ENCODE results near the gene CAP1. TPM values are rescaled to one million over a fixed set of nuclear protein-coding genes. Genes with fewer than 3 reads are reported as not detected.

Gene CAP1
- total and polyA plus RNA-seq, 12 donors, result 59.9 to 304 (median 204) TPM

- Histone ChIP-seq H3K4me1 (replicated peaks in 1 of 2) (no peaks in the 10 kb centered on the region), H3K9me3 (replicated peaks in 1 of 3) (no peaks in the 10 kb centered on the region), H3K4me3 (no peak overlapping the region), H3K27ac (no peak overlapping the region), H3K36me3 (replicated peaks in 1 of 2) (no peaks in the 10 kb centered on the region), H3K27me3 (peaks cover 7% of the 10 kb centered on the region)
- intact Hi-C loops (cut with DNase I), result no loop called here
- WGBS, 4 donors, result 50 to 66% (median 62%) methylated on average over 2 of the region's 2 CpGs
- no peak for DNase-seq
- TF ChIP-seq CTCF (IDR thresholded peaks at IDR 0.05) (no peak), POLR2A (IDR thresholded peaks at IDR 0.05) (no peak)
Observed at GRCh38 chr1:40024671-40025070, 15.9 kb upstream of the CAP1 start.

- Histone ChIP-seq H3K36me3 (replicated peaks in 1 of 2) (no peaks in the 10 kb centered on the region), H3K27ac (no peak overlapping the region), H3K9me3 (replicated peaks in 1 of 3) (no peaks in the 10 kb centered on the region), H3K27me3 (peaks cover 7% of the 10 kb centered on the region), H3K4me1 (replicated peaks in 1 of 2) (no peaks in the 10 kb centered on the region), H3K4me3 (no peak overlapping the region)
- intact Hi-C loops (cut with DNase I), result no loop called here
- TF ChIP-seq POLR2A (IDR thresholded peaks at IDR 0.05) (no peak), CTCF (IDR thresholded peaks at IDR 0.05) (no peak)
- no peak for DNase-seq
Observed at GRCh38 chr1:40027647-40028046, 12.9 kb upstream of the CAP1 start.

GRCh38 chr1:40029608-40030007, 10.9 kb upstream of the CAP1 start:
- DNase-seq, result no peak
- WGBS, 4 donors, result 51 to 73% (median 64%) methylated on average over 3 of the region's 3 CpGs
- Histone ChIP-seq H3K36me3 (replicated peaks in 1 of 2) (no peaks in the 10 kb centered on the region), H3K4me1 (replicated peaks in 1 of 2) (no peaks in the 10 kb centered on the region), H3K9me3 (replicated peaks in 1 of 3) (no peaks in the 10 kb centered on the region), H3K4me3 (no peak overlapping the region), H3K27ac (no peak overlapping the region), H3K27me3 (no peaks in the 10 kb centered on the region)
- TF ChIP-seq POLR2A (IDR thresholded peaks at IDR 0.05) (no peak), CTCF (IDR thresholded peaks at IDR 0.05) (no peak)
- intact Hi-C loops (cut with DNase I), result no loop called here

GRCh38 chr1:40030528-40031135, 9.9 kb upstream of the CAP1 start:
- Histone ChIP-seq H3K27me3 (no peaks in the 10 kb centered on the region), H3K4me3 (no peak overlapping the region), H3K4me1 (replicated peaks in 1 of 2) (no peaks in the 10 kb centered on the region), H3K9me3 (replicated peaks in 1 of 3) (no peaks in the 10 kb centered on the region), H3K27ac (no peak overlapping the region), H3K36me3 (replicated peaks in 1 of 2) (no peaks in the 10 kb centered on the region)
- TF ChIP-seq POLR2A (IDR thresholded peaks at IDR 0.05), result no peak
- no peak for DNase-seq
- intact Hi-C loops (cut with DNase I), result no loop called here
- 57 to 64% (median 60%) methylated on average over 3 of the region's 3 CpGs for WGBS, 4 donors

- Histone ChIP-seq H3K36me3 (replicated peaks in 1 of 2) (no peaks in the 10 kb centered on the region), H3K4me3 (no peak overlapping the region), H3K4me1 (replicated peaks in 1 of 2) (peaks cover 11 to 16% of the 10 kb centered on the region in 2 donors), H3K9me3 (replicated peaks in 1 of 3) (no peaks in the 10 kb centered on the region), H3K27ac (no peak overlapping the region), H3K27me3 (no peaks in the 10 kb centered on the region)
- peak in 6 of 7 donors; percentile 36 to 83 (median 55) for DNase-seq
- intact Hi-C loops (cut with DNase I), result no loop called here
- TF ChIP-seq CTCF (IDR thresholded peaks at IDR 0.05), result peak; percentile 19 to 58 (median 45)
- TF ChIP-seq POLR2A (IDR thresholded peaks at IDR 0.05), result no peak
- 39 to 49% (median 45%) methylated on average over 4 of the region's 4 CpGs for WGBS, 4 donors
Observed at GRCh38 chr1:40032240-40032891, 8.2 kb upstream of the CAP1 start.

All from adrenal gland (tissue), 12 donors.